SJCRH30 (cell line): ENCODE data around the gene ZNF451. TPM values are rescaled to one million over a fixed set of nuclear protein-coding genes. Genes with fewer than 3 reads are reported as not detected.
A peak's percentile ranks its signal among the peaks of the same experiment; 100 is the strongest.
"Not testable (repeated sequence)": the region's sequence is repeated elsewhere in the genome, so short reads cannot be mapped to it uniquely, and the experiment has no call there.

Experiments
- DNase-seq, 2 experiments: peaks; one replicate each; pipeline ENCODE4 v3.0.0-alpha.2; 2015 to 2020
- H3K27ac ChIP-seq: fragments of 250-450 bp; sonication (Bioruptor Pico); 2 replicates; pipeline ENCODE4 v1.5.1; 2020; ENCODE audit warnings: mild to moderate bottlenecking, moderate library complexity
- H3K27me3 ChIP-seq: fragments of 250-450 bp; sonication (Bioruptor Pico); 2 replicates; pipeline ENCODE4 v1.5.1; 2020; ENCODE audit warnings: mild to moderate bottlenecking, moderate library complexity
- H3K36me3 ChIP-seq: fragments of 250-450 bp; sonication (Bioruptor Pico); 2 replicates; pipeline ENCODE4 v1.5.1; 2020; ENCODE audit warnings: mild to moderate bottlenecking, moderate library complexity
- H3K4me1 ChIP-seq: fragments of 250-450 bp; sonication (Bioruptor Pico); 2 replicates; pipeline ENCODE4 v1.5.1; 2020; ENCODE audit warnings: mild to moderate bottlenecking, moderate library complexity
- H3K4me3 ChIP-seq: fragments of 250-450 bp; sonication (Bioruptor Pico); 2 replicates; pipeline ENCODE4 v1.5.1; 2020; ENCODE audit warnings: mild to moderate bottlenecking, moderate library complexity
- H3K9me3 ChIP-seq: fragments of 250-450 bp; sonication (Bioruptor Pico); replicated peaks from 2 replicates; pipeline ENCODE4 v1.5.1; 2020; ENCODE audit warnings: mild to moderate bottlenecking, moderate library complexity
- total RNA-seq: library from RNA; depleted of rRNA; stranded (reverse); fragments of >200 nt; shearing (Covaris generic); gene quantifications from 2 replicates; pipeline ENCODE4 v1.2.3, GENCODE V29; 2014

Gene ZNF451
- total RNA-seq, 1 experiment from 2014 or later, result 40.3 TPM

GRCh38 chr6:57078531-57079207 lies 11.3 kb upstream of the ZNF451 start:
- no peak overlapping the region for H3K4me3 ChIP-seq
- no peaks in the 10 kb centered on the region for H3K36me3 ChIP-seq
- no peak overlapping the region for H3K27ac ChIP-seq
- H3K9me3 ChIP-seq, result no peaks in the 10 kb centered on the region
- no peak for DNase-seq
- H3K4me1 ChIP-seq, result no peaks in the 10 kb centered on the region
- H3K27me3 ChIP-seq, result no peaks in the 10 kb centered on the region

DNA sequence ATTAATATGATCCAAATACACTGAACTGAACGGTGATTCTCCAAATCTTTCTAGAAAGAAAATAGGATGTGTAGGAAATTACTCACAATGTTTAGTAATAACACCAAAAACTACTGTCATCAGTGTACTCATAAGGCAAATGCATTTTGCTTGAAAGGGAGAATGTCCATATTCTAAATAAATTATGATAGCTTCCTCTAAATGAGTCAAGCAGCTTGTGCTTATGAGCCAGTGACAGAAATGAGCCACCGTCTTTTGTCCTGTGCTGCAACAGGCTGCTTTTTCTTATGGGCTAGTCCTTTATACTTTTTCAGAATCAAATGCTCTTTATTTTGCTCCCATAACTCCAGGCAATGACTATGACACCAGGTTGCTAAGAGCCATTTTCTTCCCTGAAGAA lies 4.5 kb upstream of the ZNF451 start:
- Histone ChIP-seq H3K36me3 (no peaks in the 10 kb centered on the region), H3K4me3 (no peak overlapping the region), H3K27me3 (no peaks in the 10 kb centered on the region), H3K9me3 (no peaks in the 10 kb centered on the region), H3K4me1 (0 out of 2 replicates have a peak, but pooled peaks cover 5% of the 10 kb centered on the region), H3K27ac (no peak overlapping the region)
- DNase-seq, result no peak

- H3K4me3 ChIP-seq, result no peak overlapping the region
- H3K36me3 ChIP-seq, result no peaks in the 10 kb centered on the region
- no peaks in the 10 kb centered on the region for H3K9me3 ChIP-seq
- DNase-seq, result no peak
- H3K27ac ChIP-seq, result no peak overlapping the region
- no peaks in the 10 kb centered on the region for H3K27me3 ChIP-seq
- H3K4me1 ChIP-seq, result 0 out of 2 replicates have a peak, but pooled peaks cover 8% of the 10 kb centered on the region
Observed at GRCh38 chr6:57086843-57087242, 3.1 kb upstream of the ZNF451 start.

DNA sequence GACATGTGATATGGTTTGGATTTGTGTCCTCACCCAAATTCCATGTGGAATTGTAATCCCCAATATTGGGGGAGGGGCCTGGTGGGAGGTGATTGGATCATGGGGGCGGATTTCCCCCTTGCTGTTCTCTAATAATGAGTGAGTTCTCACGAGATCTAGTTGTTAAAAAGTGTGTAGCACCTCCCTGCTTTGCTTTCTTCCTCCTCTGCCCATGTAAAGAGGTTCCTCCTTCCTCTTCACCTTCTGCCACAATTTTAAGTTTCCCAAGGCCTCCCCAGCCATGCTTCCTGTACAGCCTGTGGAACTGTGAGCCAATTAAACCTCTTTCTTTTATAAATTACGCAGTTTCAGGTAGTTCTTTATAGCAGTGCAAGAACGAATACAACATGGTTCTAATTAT lies 2.1 kb upstream of the ZNF451 start:
- Histone ChIP-seq H3K4me1 (0 out of 2 replicates have a peak, but pooled peaks cover 9% of the 10 kb centered on the region), H3K27ac (no peak overlapping the region), H3K9me3 (no peaks in the 10 kb centered on the region), H3K27me3 (no peaks in the 10 kb centered on the region), H3K36me3 (peaks cover 1% of the 10 kb centered on the region; the same call in 1 of the 2 replicates), H3K4me3 (no peak overlapping the region)
- no peak for DNase-seq

GRCh38 chr6:57089265-57089664 lies 723 bp upstream of the ZNF451 start:
- H3K27ac ChIP-seq, result peak overlapping the region; percentile 53; the same call in 1 of the 2 replicates
- peak overlapping the region; percentile 69 for H3K4me3 ChIP-seq
- H3K36me3 ChIP-seq, result peaks cover 9% of the 10 kb centered on the region
- no peaks in the 10 kb centered on the region for H3K9me3 ChIP-seq
- H3K27me3 ChIP-seq, result no peaks in the 10 kb centered on the region
- DNase-seq, result no peak
- 0 out of 2 replicates have a peak, but pooled peaks cover 9% of the 10 kb centered on the region for H3K4me1 ChIP-seq

DNA sequence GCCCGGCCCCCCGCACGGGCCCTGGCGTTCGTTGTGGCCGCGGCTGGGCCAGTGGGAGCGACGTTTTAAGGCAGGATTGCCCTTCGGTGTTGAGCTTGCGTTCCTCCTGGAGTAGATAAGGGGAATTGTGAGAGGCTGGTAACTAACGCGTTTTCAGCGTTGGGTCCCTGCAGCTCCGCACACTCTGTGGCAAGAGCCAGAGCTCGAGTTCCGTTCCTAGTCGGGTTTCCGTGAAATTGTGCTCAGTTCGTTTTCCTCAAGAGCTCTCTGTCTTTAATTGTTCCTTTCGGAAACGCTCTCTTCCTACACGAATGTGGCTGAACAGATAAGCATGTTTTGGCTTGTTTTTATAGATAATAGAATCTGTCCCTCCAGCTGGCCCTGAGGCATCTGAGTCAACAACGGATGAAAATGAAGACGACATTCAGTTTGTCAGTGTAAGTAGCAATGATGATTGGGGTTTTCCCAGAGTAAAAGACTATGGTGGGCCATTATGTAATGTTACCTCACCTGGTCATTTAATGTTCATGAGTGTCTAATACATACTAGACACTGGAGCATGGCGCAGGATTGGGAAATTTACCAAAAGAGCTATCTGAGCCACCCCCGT lies 575 bp downstream of the ZNF451 start:
- not testable (repeated sequence) for H3K27ac ChIP-seq, H3K4me1 ChIP-seq, H3K9me3 ChIP-seq, DNase-seq, H3K27me3 ChIP-seq
- H3K4me3 ChIP-seq, result peak overlapping the region; percentile 69; the same call in 1 of the 2 replicates
- H3K36me3 ChIP-seq, result peaks cover 16% of the 10 kb centered on the region

DNA sequence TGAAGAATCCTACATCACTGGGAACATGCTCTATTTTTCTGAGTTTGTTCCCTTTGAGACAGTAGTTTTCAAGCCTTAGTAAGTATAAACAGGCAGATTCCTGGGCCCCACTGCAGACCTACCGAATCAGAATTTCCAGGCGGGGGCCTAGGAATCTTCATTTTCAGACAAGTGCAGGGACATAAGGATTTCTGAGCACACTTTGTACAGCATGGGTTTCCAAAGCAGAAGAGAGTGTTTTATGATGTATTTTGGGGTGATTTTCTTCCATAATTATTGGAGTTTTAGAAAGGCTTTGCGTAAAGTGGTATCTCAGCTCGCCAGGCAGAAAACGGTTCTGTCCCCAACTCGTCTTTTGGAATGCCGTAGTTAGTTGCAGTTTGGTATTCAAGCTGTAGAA lies 1.4 kb downstream of the ZNF451 start:
- not testable (repeated sequence) for DNase-seq, H3K27ac ChIP-seq, H3K4me1 ChIP-seq, H3K27me3 ChIP-seq, H3K9me3 ChIP-seq
- peak overlapping the region; percentile 17; the same call in 1 of the 2 replicates for H3K4me3 ChIP-seq
- H3K36me3 ChIP-seq, result peaks cover 16% of the 10 kb centered on the region

- Histone ChIP-seq H3K27me3 (no peaks in the 10 kb centered on the region), H3K4me1 (0 out of 2 replicates have a peak, but pooled peaks cover 3% of the 10 kb centered on the region), H3K27ac (no peak overlapping the region), H3K4me3 (no peak overlapping the region), H3K36me3 (peaks cover 32% of the 10 kb centered on the region), H3K9me3 (no peaks in the 10 kb centered on the region)
- DNase-seq, result no peak
Observed at GRCh38 chr6:57094689-57095088, 4.7 kb downstream of the ZNF451 start.

DNA sequence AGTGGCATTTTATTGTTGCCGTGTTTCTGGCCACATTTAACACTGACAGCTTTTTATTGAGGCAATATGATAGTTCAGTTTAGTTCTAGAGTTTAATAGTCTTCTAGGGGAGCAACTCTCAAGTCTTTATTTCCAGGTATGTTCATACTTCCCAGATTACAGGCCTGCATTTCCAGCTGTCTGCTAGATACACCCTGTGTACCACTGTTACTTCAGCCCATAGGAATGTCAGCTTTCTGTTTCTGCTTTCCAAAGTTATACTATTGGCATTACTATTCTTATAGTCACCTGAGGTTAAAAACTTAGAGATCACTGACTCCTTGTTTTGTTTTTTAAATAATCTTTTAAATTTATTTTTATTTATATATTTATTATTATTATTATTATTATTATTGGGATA lies 7.6 kb downstream of the ZNF451 start:
- no peaks in the 10 kb centered on the region for H3K27me3 ChIP-seq
- H3K9me3 ChIP-seq, result no peaks in the 10 kb centered on the region
- no peak overlapping the region for H3K4me3 ChIP-seq
- H3K27ac ChIP-seq, result no peak overlapping the region
- no peak for DNase-seq
- peaks cover 61% of the 10 kb centered on the region for H3K36me3 ChIP-seq
- no peaks in the 10 kb centered on the region for H3K4me1 ChIP-seq

DNA sequence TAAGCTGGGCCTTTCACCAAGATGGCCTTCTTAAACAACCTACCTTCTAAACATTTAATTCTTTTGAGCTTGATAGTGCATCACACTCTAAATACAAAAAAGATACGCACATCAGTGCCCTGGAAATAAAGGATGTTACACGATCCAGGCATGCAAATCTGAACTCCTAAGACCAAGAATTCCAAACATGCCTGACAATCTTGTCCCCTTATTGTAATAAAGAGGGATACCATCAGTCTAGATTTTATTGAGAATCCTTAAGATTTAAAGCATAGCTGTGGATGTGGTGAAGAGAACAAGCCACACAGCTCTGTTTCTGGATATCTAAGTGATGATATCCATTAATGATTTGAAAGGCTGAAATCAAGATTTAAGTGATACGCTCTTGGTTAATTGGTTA lies 13.0 kb downstream of the ZNF451 start:
- Histone ChIP-seq H3K27ac (no peak overlapping the region), H3K4me1 (no peaks in the 10 kb centered on the region), H3K36me3 (peaks cover 66% of the 10 kb centered on the region), H3K27me3 (no peaks in the 10 kb centered on the region), H3K4me3 (no peak overlapping the region), H3K9me3 (no peaks in the 10 kb centered on the region)
- no peak for DNase-seq

- no peak for DNase-seq
- no peaks in the 10 kb centered on the region for H3K9me3 ChIP-seq
- H3K27me3 ChIP-seq, result no peaks in the 10 kb centered on the region
- peaks cover 61% of the 10 kb centered on the region for H3K36me3 ChIP-seq
- H3K4me3 ChIP-seq, result no peak overlapping the region
- H3K27ac ChIP-seq, result no peak overlapping the region
- no peaks in the 10 kb centered on the region for H3K4me1 ChIP-seq
Observed at GRCh38 chr6:57104336-57104735, 14.3 kb downstream of the ZNF451 start.

- Histone ChIP-seq H3K27me3 (no peaks in the 10 kb centered on the region), H3K4me3 (no peak overlapping the region), H3K36me3 (peaks cover 34% of the 10 kb centered on the region), H3K9me3 (no peaks in the 10 kb centered on the region), H3K27ac (no peak overlapping the region), H3K4me1 (no peaks in the 10 kb centered on the region)
- no peak for DNase-seq
Observed at GRCh38 chr6:57106990-57107389, 17.0 kb downstream of the ZNF451 start.

GRCh38 chr6:57108691-57109090 lies 18.7 kb downstream of the ZNF451 start:
- H3K27me3 ChIP-seq, result no peaks in the 10 kb centered on the region
- no peaks in the 10 kb centered on the region for H3K9me3 ChIP-seq

DNA sequence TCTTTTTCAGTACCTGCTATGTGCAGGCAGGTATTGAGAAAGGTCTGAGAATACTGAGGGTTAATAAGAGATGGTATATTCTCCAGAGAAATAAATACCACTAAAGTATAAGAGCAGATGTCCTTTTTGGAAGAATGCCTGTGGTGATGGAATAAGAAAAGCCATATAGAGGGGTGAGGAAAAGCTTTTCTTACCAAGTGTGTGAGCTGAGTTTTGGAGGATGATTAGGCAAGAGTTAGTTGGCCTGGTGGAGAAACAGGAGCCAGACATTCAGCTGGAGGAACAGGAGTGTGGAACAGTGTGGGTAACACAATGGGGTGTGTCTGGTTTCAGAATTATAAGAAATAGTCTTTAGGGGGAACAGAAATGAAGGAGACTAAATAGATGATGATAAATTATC lies 19.9 kb downstream of the ZNF451 start:
- Histone ChIP-seq H3K27ac (no peak overlapping the region), H3K4me3 (no peak overlapping the region), H3K36me3 (peaks cover 16% of the 10 kb centered on the region; the same call in 1 of the 2 replicates), H3K9me3 (no peaks in the 10 kb centered on the region), H3K4me1 (no peaks in the 10 kb centered on the region), H3K27me3 (no peaks in the 10 kb centered on the region)
- DNase-seq, result no peak

More at GRCh38 chr6:57108691-57109090, 18.7 kb downstream of the ZNF451 start:
- Histone ChIP-seq H3K27ac (no peak overlapping the region), H3K36me3 (peaks cover 19% of the 10 kb centered on the region; the same call in 1 of the 2 replicates), H3K4me1 (no peaks in the 10 kb centered on the region), H3K4me3 (no peak overlapping the region)
- DNase-seq, result no peak

DNA sequence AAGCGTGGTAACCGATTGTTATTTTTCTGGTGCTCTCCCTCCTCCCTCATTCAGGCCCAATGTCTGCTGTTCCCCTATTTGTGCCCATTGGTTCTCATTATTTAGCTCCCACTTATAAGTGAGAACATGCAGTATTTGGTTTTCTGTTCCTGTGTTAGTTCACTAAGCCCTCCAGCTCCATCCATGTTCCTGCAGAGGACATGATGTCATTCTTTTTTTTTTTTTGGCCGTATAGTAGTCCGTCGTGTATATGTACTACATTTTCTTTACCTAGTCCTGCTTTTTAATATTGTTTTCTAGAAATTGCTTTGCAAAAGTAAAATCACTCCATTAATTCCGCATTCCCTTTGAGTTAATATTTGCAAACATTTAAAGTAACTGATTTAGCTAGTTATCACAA lies 23.1 kb downstream of the ZNF451 start:
- no peak for DNase-seq
- H3K4me1 ChIP-seq, result no peaks in the 10 kb centered on the region
- no peaks in the 10 kb centered on the region for H3K9me3 ChIP-seq
- no peak overlapping the region for H3K27ac ChIP-seq
- peaks cover 7% of the 10 kb centered on the region; the same call in 1 of the 2 replicates for H3K36me3 ChIP-seq
- H3K27me3 ChIP-seq, result no peaks in the 10 kb centered on the region
- no peak overlapping the region for H3K4me3 ChIP-seq
